DMS53 treated with DMSO at 0.1 percent for 48 hours (cell line): ENCODE measurements around the gene ZDHHC11B.

Experiments
- DNase-seq: peaks from one replicate; lab custom pipeline; 2025; ENCODE audit not compliant: unreplicated experiment; lab: John Stamatoyannopoulos, UW

The ZDHHC11B gene

GRCh38 chr5:675871-676698, 108.4 kb downstream of the ZDHHC11B start:
- DNase-seq, result no peak

DNA sequence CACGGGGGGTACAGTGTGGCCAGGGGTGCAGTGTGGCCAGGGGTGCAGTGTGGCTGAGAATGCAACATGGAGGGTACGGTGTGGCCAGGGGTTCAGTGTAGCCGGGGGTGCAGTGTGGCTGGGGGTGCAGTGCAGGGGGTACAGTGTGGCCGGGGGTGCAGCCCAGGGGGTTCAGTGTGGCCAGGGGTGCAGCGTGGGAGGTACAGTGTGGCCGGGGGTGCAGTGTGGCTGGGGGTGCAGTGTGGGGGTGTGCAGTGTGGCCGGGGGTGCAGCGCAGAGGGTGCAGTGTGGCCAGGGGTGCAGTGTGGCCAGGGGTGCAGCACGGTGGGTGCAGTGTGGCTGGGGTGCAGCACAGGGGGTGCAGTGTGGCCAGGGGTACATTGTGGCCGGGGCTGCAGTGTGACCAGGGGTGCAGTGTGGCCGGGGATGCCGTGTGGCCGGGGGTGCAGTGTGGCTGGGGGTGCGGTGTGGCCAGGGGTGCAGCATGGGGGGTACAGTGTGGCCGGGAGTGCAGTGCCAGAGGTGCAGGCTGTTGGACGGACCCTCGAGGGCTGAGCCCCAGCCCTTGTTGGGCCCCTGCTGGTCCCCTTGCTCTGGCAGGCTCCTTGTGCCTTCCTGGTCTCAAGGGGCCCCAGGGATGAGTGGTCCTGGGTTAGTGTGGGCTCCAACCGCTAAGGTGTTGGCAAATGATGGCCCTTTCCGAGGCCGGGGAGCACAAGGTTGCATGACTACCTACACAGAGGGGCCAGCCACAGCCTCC, 109.2 kb downstream of the ZDHHC11B start:
- DNase-seq, result no peak

DNA sequence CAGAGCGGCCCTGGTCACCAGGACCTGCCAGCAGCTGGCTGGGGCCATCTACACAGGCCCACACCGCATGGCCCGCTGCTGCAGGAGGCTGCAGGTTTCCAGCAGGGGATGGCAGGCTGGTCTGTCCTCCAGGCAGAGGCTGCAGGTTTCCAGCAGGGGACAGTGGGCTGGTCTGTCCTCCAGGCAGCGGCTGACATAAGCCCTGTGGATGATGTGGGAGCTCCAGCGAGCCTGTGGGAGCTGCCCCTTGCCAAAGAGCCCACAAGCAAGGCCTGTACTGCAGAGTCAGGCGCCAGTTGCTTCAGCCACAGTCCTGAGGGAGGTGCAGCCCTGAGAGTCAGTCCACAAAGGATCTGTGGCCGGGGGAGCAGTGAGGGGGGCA, 109.9 kb downstream of the ZDHHC11B start:
- DNase-seq, result peak; percentile 7

- DNase-seq, result no peak
Observed at GRCh38 chr5:673831-674629, 110.5 kb downstream of the ZDHHC11B start.

DNA sequence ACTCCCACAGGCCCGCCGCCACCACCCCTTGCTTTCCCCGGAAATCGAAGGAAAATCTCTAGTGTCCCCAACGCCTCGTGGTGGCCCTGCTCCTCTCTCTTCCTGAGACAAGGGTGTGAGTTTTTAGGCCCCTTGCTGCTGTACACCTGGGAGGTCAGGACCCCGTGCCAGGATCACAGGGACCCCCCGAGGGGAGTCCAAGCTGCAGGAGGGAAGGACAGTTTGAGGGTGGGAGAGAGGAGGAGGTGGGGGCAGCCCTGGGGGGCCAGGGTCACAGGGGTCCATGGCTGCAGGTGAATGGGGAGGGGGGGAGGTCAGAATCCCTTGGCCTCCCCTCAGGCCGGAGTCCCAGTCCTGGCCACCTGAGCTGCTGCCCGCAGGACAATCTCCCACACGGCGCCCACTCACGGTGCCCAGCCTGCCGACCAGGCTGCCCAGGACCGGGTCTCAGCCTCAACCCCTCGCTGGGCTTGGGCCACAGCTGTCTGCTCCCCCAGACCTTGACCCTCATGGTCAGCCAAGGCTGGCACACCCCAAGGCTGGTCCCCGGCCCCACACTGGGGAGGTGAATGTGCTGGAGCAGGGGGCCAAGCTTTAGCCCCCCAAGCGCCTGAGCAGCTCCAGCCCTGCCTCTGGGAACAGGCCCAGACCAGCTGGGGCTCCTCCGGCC, 111.2 kb downstream of the ZDHHC11B start:
- DNase-seq, result no peak

DNA sequence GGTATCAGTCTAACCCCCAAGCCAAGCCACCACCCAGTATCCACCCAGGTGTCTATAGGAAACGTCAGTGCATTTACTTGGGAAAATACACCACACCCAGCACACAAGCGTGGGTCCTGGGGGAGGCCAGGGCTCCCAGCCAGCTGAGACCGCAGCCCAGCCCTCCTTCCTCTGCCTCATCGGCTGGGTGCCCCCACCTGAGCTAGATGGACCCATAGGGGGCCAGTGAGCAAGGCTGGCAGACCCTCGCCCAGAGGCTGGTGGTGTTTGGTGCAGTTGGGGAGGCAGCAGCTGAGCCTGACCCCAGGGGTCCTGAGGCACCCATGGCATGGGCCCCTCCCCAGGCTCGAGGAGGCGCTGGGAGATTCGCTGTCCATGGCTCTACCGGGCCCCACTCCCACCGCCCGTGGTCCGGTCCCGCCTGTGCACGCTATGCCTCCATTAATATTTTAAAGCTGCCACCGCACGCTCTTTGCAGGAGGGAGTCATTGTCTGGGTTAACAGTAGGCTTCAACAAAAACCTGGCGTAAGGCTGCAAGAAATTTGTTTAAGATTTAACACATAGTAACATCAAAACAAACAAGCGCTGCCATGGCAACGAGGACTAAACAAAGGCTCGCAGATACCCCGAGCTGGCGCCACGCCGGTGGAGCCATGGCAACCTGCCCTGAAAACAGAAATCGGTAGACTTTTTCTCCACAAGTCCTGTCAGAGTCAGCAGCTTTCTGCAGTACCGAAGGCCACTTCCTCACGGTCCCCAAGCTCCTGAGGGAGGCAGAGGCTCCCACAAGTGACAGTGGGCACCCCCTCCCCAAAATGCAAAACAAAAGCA, 112.0 kb downstream of the ZDHHC11B start:
- DNase-seq, result peak; percentile 71

GRCh38 chr5:671459-672328, 112.8 kb downstream of the ZDHHC11B start:
- peak; percentile 71 for DNase-seq

DNA sequence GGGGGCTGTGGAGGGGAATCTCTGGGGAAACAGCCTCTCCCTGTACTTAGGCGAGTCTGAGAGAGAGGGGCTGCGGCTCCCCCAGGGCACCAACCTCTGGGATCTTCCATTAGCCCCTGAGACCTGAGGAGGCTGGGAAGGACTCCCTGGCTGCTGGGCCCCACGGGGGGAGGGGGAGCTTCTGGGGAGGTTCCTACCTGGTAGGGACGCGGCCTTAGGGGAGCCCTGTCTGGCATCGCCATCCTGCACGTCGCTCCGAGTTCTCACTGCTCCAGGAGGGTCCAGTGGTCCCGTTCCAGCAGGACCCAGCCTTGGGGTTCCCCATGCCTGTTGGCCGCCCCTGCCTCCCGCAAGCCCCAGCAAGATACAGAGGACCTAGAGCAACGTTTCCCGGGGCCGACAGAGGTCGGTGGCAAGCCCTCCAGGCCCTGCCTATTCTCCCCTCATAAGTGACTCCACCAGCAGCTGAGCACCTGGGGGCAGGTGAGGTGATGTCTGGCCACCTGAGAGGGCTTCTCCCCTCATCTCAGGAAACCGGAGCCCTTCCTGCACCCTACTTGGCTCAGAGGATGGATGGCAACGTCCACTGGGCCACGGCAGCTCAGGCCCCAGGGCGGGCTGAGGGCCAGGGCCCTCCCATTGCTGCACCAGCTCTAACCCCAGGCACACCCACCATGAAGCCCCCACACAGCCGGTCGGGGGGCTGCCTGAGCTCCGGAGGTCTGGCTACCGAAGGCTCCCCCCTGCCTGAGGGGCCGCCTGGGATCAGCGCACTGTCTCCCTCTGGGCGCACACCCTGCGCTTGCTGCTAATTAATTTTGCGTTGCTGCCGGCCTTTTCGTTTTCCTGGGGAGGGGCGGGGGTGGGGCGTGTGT, 113.9 kb downstream of the ZDHHC11B start:
- no peak for DNase-seq

DNA sequence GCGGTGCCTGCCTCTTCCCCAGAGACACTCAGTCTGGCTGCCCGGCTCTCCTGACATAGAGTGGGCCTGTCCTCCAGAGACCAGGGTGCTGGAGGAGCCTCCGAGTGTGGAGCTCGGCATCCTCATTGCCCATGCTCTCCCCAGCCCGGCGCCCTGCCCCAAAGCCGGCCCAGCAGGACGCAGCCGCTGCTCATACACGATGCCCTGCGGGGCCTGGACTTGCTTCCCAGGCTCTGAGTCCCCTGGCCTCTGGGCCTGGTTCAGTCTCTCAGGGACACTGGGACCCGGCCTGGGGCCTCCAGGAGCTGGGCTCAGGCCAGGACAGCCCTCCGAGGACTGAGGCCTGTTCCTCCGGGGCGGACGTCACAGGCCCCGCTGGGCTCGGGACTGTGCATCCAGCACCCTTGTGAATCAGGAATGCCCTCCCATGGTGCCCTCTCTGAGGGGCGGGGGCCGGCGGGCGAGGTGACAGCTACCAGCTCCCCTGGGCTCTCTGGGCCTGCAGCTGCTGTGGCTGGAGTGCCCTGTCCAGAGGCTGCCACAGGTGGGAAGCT, 114.6 kb downstream of the ZDHHC11B start:
- no peak for DNase-seq

DNA sequence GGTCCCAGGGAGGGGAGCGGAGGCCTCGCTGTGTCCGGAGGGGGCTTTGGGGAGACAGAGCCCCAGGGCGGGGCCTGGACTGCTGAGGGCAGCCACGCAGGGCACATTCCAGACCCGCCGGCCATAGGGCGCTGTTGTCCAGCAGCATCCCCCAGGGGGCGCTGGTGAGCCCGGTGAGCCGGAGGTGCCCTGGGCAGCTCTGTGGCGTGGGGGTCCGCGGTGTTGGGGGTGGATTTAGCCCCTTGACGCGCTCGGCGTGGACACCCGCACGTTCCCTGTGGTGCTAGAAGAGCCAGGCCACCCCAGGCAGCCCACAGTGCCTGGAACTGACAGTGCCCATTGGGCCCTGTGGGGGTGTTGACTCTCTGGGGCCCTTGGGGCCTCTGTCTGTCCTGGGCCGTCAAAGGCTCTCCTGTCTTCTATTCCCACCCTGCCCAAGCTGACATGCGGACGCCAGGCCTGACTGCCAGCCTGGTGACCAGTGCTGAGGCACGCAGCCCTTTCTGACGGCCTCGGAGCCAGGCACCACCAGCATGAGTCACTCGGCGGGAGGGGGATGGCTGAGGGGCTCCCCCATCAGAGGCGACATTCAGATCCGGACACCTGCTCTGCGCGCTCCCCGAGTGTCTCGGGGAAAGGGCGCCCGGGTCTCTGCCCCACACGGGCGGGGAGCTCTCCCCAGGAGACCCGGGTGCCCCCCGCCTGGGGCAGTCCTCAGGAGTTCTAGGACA, 115.3 kb downstream of the ZDHHC11B start:
- no peak for DNase-seq

- no peak for DNase-seq
Observed at GRCh38 chr5:668283-668995, 116.1 kb downstream of the ZDHHC11B start.

GRCh38 chr5:666816-667498, 117.6 kb downstream of the ZDHHC11B start:
- no peak for DNase-seq

- DNase-seq, result no peak
Observed at GRCh38 chr5:665956-666711, 118.4 kb downstream of the ZDHHC11B start.

- DNase-seq, result no peak
Observed at GRCh38 chr5:665541-665955, 119.0 kb downstream of the ZDHHC11B start.

DNA sequence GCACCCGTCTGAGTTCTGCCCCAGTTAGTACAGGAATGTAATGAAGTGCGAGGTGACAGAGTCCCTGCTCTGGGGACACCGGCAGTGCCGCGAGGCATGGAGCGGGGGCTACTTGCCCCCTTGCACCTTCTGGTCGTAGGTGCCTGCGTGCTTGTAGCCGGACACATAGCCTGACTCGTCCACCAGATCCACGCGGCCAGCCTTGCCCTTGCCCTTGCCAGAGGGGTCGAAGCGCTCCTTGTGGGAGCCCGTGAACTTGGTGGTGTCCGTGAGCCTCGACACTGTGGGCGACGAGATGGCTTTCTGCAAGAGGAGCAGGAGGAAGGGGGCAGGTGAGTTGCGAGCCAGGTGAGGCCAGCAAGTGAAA, 119.6 kb downstream of the ZDHHC11B start:
- no peak for DNase-seq
